Esophagus muscularis mucosa (tissue), 4 donors: ENCODE data around the gene TM4SF18.

Experiments
- CTCF ChIP-seq, 3 experiments: fragments of 200-600 bp in 2 of 3; fragments of 450-650 bp in 1 of 3; sonication (generic) in 2 of 3; IDR thresholded peaks; one replicate each; pipeline ENCODE4 v1.5.1; 2017 to 2019; ENCODE audit warnings: antibody characterized with exemption in 3 of 3, mild to moderate bottlenecking in 2 of 3, moderate library complexity in 1 of 3
- EP300 ChIP-seq: sonication (generic); formaldehyde crosslinking; IDR thresholded peaks from one replicate; pipeline ENCODE4 v1.6.1; 2017; ENCODE audit warnings: antibody characterized with exemption
- POLR2A ChIP-seq: fragments of 450-650 bp; IDR thresholded peaks from one replicate; pipeline ENCODE4 v1.6.1; 2017; ENCODE audit warnings: antibody characterized with exemption, moderate library complexity, mild to moderate bottlenecking, low read depth
- POLR2AphosphoS5 ChIP-seq, 2 donors: sonication (generic); formaldehyde crosslinking; IDR thresholded peaks; one replicate each; pipeline ENCODE4 v1.6.1; 2017; ENCODE audit warnings: antibody characterized with exemption in 2 of 2

- no peak for TF ChIP-seq CTCF (IDR thresholded peaks at IDR 0.05)
- TF ChIP-seq POLR2A, result no peak
- no peak for TF ChIP-seq EP300
- no peak for TF ChIP-seq POLR2AphosphoS5 (IDR thresholded peaks at IDR 0.05)
Observed at GRCh38 chr3:149332771-149333170, 665 bp downstream of the TM4SF18 start.
